NT2/D1 (cell line): ENCODE data around the gene WIZ.

ENCODE experiments used
- SUZ12 ChIP-seq: IDR thresholded peaks from 2 replicates; pipeline ENCODE4 v1.6.1; 2011; ENCODE audit not compliant: insufficient read length, insufficient read depth; ENCODE audit errors: extremely low read depth
- YY1 ChIP-seq: IDR thresholded peaks from 2 replicates; pipeline ENCODE4 v1.6.1; 2011; ENCODE audit not compliant: insufficient read length, insufficient read depth
- ZNF274 ChIP-seq: IDR thresholded peaks from 2 replicates; pipeline ENCODE4 v1.6.1; 2011; ENCODE audit warnings: mild to moderate bottlenecking, low read depth, low read length

DNA sequence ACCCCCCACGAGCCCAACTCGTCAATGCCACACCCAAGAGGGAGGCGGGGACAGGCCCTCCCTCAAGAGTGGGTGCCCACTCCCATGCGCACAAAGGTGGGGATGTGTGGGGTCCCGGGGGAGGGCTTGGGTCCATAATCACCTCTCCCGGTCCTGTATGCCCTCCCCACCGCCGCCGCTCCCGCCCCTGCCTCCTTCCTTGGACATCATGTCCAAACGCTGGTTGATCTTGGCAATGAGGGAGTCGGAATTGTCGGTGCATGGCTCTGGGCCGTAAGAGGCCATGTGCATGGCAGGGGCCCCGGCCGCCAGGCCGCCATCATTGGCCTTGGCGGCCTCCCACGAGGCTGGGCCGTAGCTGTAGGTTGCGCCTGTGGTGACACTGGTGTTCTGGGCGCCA is 76.1 kb downstream of the WIZ start:
- TF ChIP-seq YY1 (no peak), ZNF274 (no peak), SUZ12 (no peak)
